ENCODE data around the gene FAM162A.

The FAM162A gene

GRCh38 chr3:122383771-122384697, at the start of gene FAM162A:
Gene FAM162A, plus strand, starts transcription at chr3:122384182. Its CDS starts 84 bp downstream, at chr3:122384266.
- FAIRE-seq (peak; percentile 91), DNase-seq (ENCODE audit: insufficient read length, low spot score) (peak; percentile 80)
- peak; percentile 80 for TF ChIP-seq POLR2A (IDR thresholded peaks at IDR 0.05; ENCODE audit: low read depth, low read length)

GRCh38 chr3:122342803-122343202, 41.2 kb upstream of the FAM162A start:
- DNase-seq (ENCODE audit: insufficient read length, low spot score) (no peak), FAIRE-seq (no peak)
- no peak for TF ChIP-seq POLR2A (IDR thresholded peaks at IDR 0.05; ENCODE audit: low read depth, low read length)

GRCh38 chr3:122343654-122344053, 40.3 kb upstream of the FAM162A start:
- DNase-seq (ENCODE audit: insufficient read length, low spot score) (no peak), FAIRE-seq (no peak)

GRCh38 chr3:122349171-122349570, 34.8 kb upstream of the FAM162A start:
- no peak for FAIRE-seq
- DNase-seq (ENCODE audit: insufficient read length, low spot score): no peak
- no peak for TF ChIP-seq POLR2A (IDR thresholded peaks at IDR 0.05; ENCODE audit: low read depth, low read length)

More at GRCh38 chr3:122343654-122344053, 40.3 kb upstream of the FAM162A start:
- no peak for TF ChIP-seq POLR2A (IDR thresholded peaks at IDR 0.05; ENCODE audit: low read depth, low read length)

GRCh38 chr3:122350814-122351418, 33.1 kb upstream of the FAM162A start:
- no peak for FAIRE-seq
- no peak for TF ChIP-seq POLR2A (IDR thresholded peaks at IDR 0.05; ENCODE audit: low read depth, low read length)
- no peak for DNase-seq (ENCODE audit: insufficient read length, low spot score)

- no peak for TF ChIP-seq POLR2A (IDR thresholded peaks at IDR 0.05; ENCODE audit: low read depth, low read length)
- DNase-seq (ENCODE audit: insufficient read length, low spot score) (no peak), FAIRE-seq (no peak)
Observed at GRCh38 chr3:122351612-122352011, 32.4 kb upstream of the FAM162A start.

- FAIRE-seq (peak; percentile 27), DNase-seq (ENCODE audit: insufficient read length, low spot score) (no peak)
- no peak for TF ChIP-seq POLR2A (IDR thresholded peaks at IDR 0.05; ENCODE audit: low read depth, low read length)
Observed at GRCh38 chr3:122353215-122353614, 30.8 kb upstream of the FAM162A start.

- DNase-seq (ENCODE audit: insufficient read length, low spot score) (no peak), FAIRE-seq (no peak)
- TF ChIP-seq POLR2A (IDR thresholded peaks at IDR 0.05; ENCODE audit: low read depth, low read length): no peak
Observed at GRCh38 chr3:122353893-122354401, 30.0 kb upstream of the FAM162A start.

- FAIRE-seq: no peak
- TF ChIP-seq POLR2A (IDR thresholded peaks at IDR 0.05; ENCODE audit: low read depth, low read length): no peak
- no peak for DNase-seq (ENCODE audit: insufficient read length, low spot score)
Observed at GRCh38 chr3:122355612-122356011, 28.4 kb upstream of the FAM162A start.

- peak; percentile 65 for FAIRE-seq
- DNase-seq (ENCODE audit: insufficient read length, low spot score): peak; percentile 12
- no peak for TF ChIP-seq POLR2A (IDR thresholded peaks at IDR 0.05; ENCODE audit: low read depth, low read length)
Observed at GRCh38 chr3:122356402-122356801, 27.6 kb upstream of the FAM162A start.

GRCh38 chr3:122357828-122358702, 25.9 kb upstream of the FAM162A start:
- TF ChIP-seq POLR2A (IDR thresholded peaks at IDR 0.05; ENCODE audit: low read depth, low read length): no peak
- DNase-seq (ENCODE audit: insufficient read length, low spot score): no peak
- FAIRE-seq: peak; percentile 33

GRCh38 chr3:122358703-122359032, 25.3 kb upstream of the FAM162A start:
- FAIRE-seq (no peak), DNase-seq (ENCODE audit: insufficient read length, low spot score) (no peak)
- no peak for TF ChIP-seq POLR2A (IDR thresholded peaks at IDR 0.05; ENCODE audit: low read depth, low read length)

- no peak for FAIRE-seq
Observed at GRCh38 chr3:122362026-122362425, 22.0 kb upstream of the FAM162A start.

GRCh38 chr3:122364490-122364889, 19.5 kb upstream of the FAM162A start:
- DNase-seq (ENCODE audit: insufficient read length, low spot score) (no peak), FAIRE-seq (no peak)
- TF ChIP-seq POLR2A (IDR thresholded peaks at IDR 0.05; ENCODE audit: low read depth, low read length): no peak

More at GRCh38 chr3:122362026-122362425, 22.0 kb upstream of the FAM162A start:
- TF ChIP-seq POLR2A (IDR thresholded peaks at IDR 0.05; ENCODE audit: low read depth, low read length): no peak
- DNase-seq (ENCODE audit: insufficient read length, low spot score): no peak
